HepG2 (cell line): ENCODE data around the gene TTLL7. TPM values are rescaled to one million over a fixed set of nuclear protein-coding genes. Genes with fewer than 3 reads are reported as not detected.

Experiments used
- ATAC-seq: fragments of 200-7000 bp; cut with Tn5 transposase; 3 replicates; pipeline ENCODE4 v1.9.1; 2020; ENCODE audit warnings: mild to moderate bottlenecking, moderate library complexity
- BruUV-seq: library from RNA; stranded (reverse); fragments of 400-500 nt; replicated peaks from 2 replicates; lab custom pipeline; 2021; lab: Mats Ljungman, UMichigan
- CTCF ChIA-PET: fragments of 300-600 bp; formaldehyde crosslinking; extraction: SDS; loops from one replicate; lab custom pipeline; 2021; ENCODE audit warnings: low total read pairs, inconsistent platforms, low intra/inter-chr PET ratio; lab: Yijun Ruan, JAX
- POLR2A ChIA-PET: fragments of 350-600 bp; sonication (Branson Sonifier 250); formaldehyde crosslinking; loops from one replicate; lab custom pipeline; 2020; ENCODE audit warnings: antibody characterized with exemption, inconsistent platforms; lab: Yijun Ruan, JAX
- DNase-seq: peaks from one replicate; pipeline ENCODE4 v3.0.0-alpha.2; 2015; ENCODE audit warnings: low spot score
- FAIRE-seq: peaks from 3 replicates; lab custom pipeline; 2011; peaks lifted over from hg19 to GRCh38; lab: Jason Lieb, UNC
- H2AFZ ChIP-seq: one replicate; pipeline ENCODE4 v1.6.1; 2011; ENCODE audit warnings: low read length, inconsistent platforms
- H3K27ac ChIP-seq: fragments of 300-600 bp; 3 replicates; pipeline ENCODE4 v1.8.0; 2011; ENCODE audit warnings: mixed run types, mild to moderate bottlenecking, mixed read lengths, low read length, inconsistent platforms; ENCODE audit not compliant: insufficient read depth; ENCODE audit errors: extremely low read length
- H3K27me3 ChIP-seq, 2 experiments: fragments of 200-600 bp in 1 of 2; 2 replicates in 1 of 2; 3 replicates in 1 of 2; pipeline versions ENCODE4 v1.6.0 to v1.8.0; 2011; ENCODE audit warnings: low read length in 2 of 2, mild to moderate bottlenecking in 2 of 2, moderate library complexity in 2 of 2, inconsistent platforms in 1 of 2; ENCODE audit not compliant: insufficient read depth in 2 of 2, control insufficient read depth in 1 of 2
- H3K36me3 ChIP-seq, 2 experiments: fragments of 200-600 bp in 1 of 2; replicated peaks in 1 of 2; 2 replicates in 1 of 2; 3 replicates in 1 of 2; pipeline versions ENCODE4 v1.5.1 to v1.8.0; 2011; ENCODE audit warnings: low read length in 2 of 2, inconsistent platforms in 1 of 2; ENCODE audit not compliant: insufficient read depth in 2 of 2, control insufficient read depth in 1 of 2
- H3K4me1 ChIP-seq: 2 replicates; pipeline ENCODE4 v1.5.1; 2012; ENCODE audit warnings: low read length, inconsistent platforms; ENCODE audit not compliant: insufficient read depth
- H3K4me2 ChIP-seq: 2 replicates; pipeline ENCODE4 v1.6.0; 2011; ENCODE audit warnings: low read depth, low read length, inconsistent platforms
- H3K4me3 ChIP-seq, 3 experiments: fragments of 200-600 bp in 1 of 3; sonication (generic), shearing (Covaris generic) in 1 of 3; replicated peaks in 1 of 3; 2 replicates each; pipeline ENCODE4 v1.5.1; 2011 to 2016; ENCODE audit warnings: low read length in 3 of 3, inconsistent platforms in 2 of 3, low read depth in 2 of 3, mild to moderate bottlenecking in 2 of 3, control low read depth in 1 of 3, mixed read lengths in 1 of 3; ENCODE audit not compliant: insufficient read depth in 1 of 3
- H3K79me2 ChIP-seq: one replicate; pipeline ENCODE4 v1.6.1; 2011; ENCODE audit warnings: low read length, inconsistent platforms; ENCODE audit not compliant: insufficient read depth
- H3K9ac ChIP-seq: 2 replicates; pipeline ENCODE4 v1.6.0; 2011; ENCODE audit warnings: mild to moderate bottlenecking, low read depth, low read length, inconsistent platforms; ENCODE audit not compliant: insufficient read depth
- H3K9me3 ChIP-seq: 2 replicates; pipeline ENCODE4 v1.5.1; 2012; ENCODE audit warnings: mild to moderate bottlenecking, low read length
- H4K20me1 ChIP-seq: 2 replicates; pipeline ENCODE4 v1.6.0; 2011; ENCODE audit warnings: inconsistent platforms, mild to moderate bottlenecking, low read length, moderate library complexity; ENCODE audit not compliant: insufficient read depth
- AKAP8 ChIP-seq: sonication (generic); formaldehyde crosslinking; IDR thresholded peaks from 2 replicates; pipeline ENCODE4 v1.5.1; 2020; ENCODE audit warnings: mild to moderate bottlenecking, missing genetic modification reagents
- CBX5 ChIP-seq: sonication (generic); formaldehyde crosslinking; IDR thresholded peaks from 2 replicates; pipeline ENCODE4 v1.4.0; 2020; ENCODE audit warnings: missing genetic modification reagents, borderline replicate concordance
- CERS6 ChIP-seq: sonication (generic); formaldehyde crosslinking; IDR thresholded peaks from 2 replicates; pipeline ENCODE4 v1.5.0; 2020; ENCODE audit warnings: missing genetic modification reagents
- HMGXB4 ChIP-seq, 2 experiments: sonication (generic) in 1 of 2; formaldehyde crosslinking in 1 of 2; IDR thresholded peaks; 2 replicates each; pipeline versions ENCODE4 v1.4.0 to v1.6.1; 2018 to 2020; ENCODE audit warnings: missing genetic modification reagents in 2 of 2, borderline replicate concordance in 1 of 2, low read depth in 1 of 2, mild to moderate bottlenecking in 1 of 2, missing biosample characterization in 1 of 2
- KDM1A ChIP-seq: IDR thresholded peaks from 2 replicates; pipeline ENCODE4 v1.6.1; 2016; ENCODE audit warnings: missing compliant biosample characterization
- NFIB ChIP-seq: sonication (generic); formaldehyde crosslinking; IDR thresholded peaks from 2 replicates; pipeline ENCODE4 v1.9.0; 2021; ENCODE audit warnings: missing genetic modification reagents, mild to moderate bottlenecking, borderline replicate concordance
- NR2C2 ChIP-seq: sonication (generic); formaldehyde crosslinking; IDR thresholded peaks from 2 replicates; pipeline ENCODE4 v1.4.0; 2020; ENCODE audit warnings: missing genetic modification reagents, mild to moderate bottlenecking, moderate library complexity, borderline replicate concordance
- REXO4 ChIP-seq: sonication (generic); formaldehyde crosslinking; IDR thresholded peaks from 2 replicates; pipeline ENCODE4 v1.8.0; 2022; ENCODE audit warnings: missing genetic modification reagents, mild to moderate bottlenecking, borderline replicate concordance
- RFX5 ChIP-seq: IDR thresholded peaks from 2 replicates; pipeline ENCODE4 v1.6.1; 2011; ENCODE audit warnings: low read depth, low read length, improper control_type of control experiment
- SP2 ChIP-seq: sonication (generic); formaldehyde crosslinking; IDR thresholded peaks from 2 replicates; pipeline ENCODE4 v1.5.1; 2020; ENCODE audit warnings: mild to moderate bottlenecking, missing genetic modification reagents
- ZNF260 ChIP-seq: sonication (generic); formaldehyde crosslinking; IDR thresholded peaks from 2 replicates; pipeline ENCODE4 v1.4.0; 2020; ENCODE audit warnings: missing genetic modification reagents, low read depth, mild to moderate bottlenecking, borderline replicate concordance
- ZNF747 ChIP-seq: sonication (generic); formaldehyde crosslinking; IDR thresholded peaks from 2 replicates; pipeline ENCODE4 v1.8.1; 2023; ENCODE audit warnings: missing genetic modification reagents, mild to moderate bottlenecking, borderline replicate concordance
- WGBS: methylation state at CpG from one replicate; pipeline ENCODE4 v1.1.6; 2017; ENCODE audit warnings: low lambda C conversion rate; 5-methylcytosine and 5-hydroxymethylcytosine counted together
- in situ Hi-C: cut with HindIII; loops from 2 replicates; pipeline ENCODE4 v1.10.0; 2017; ENCODE audit warnings: low pct_unique_long_range_greater_than_20kb; ENCODE audit not compliant: extremely low pct_ligation_motif_present
- intact Hi-C: fragments of 100-400 bp; cut with micrococcal nuclease; formaldehyde crosslinking; loops from one replicate; pipeline ENCODE4 v1.10.0; 2022; ENCODE audit not compliant: unreplicated experiment
- polyA plus RNA-seq, 8 experiments: library from polyadenylated mRNA; depleted of rRNA in 3 of 8; stranded (reverse) in 7 of 8; unstranded in 1 of 8; fragments of >200 nt; fragmentation: Illumina TruSeq in 4 of 8; extraction: Trizol in 4 of 8; gene quantifications; 2 replicates each; pipeline versions ENCODE4 v1.2.1 to v1.2.3, GENCODE V29; 2011 to 2016; ENCODE audit warnings: low read depth in 4 of 8, missing spikeins in 1 of 8, mixed read lengths in 1 of 8; ENCODE audit not compliant: insufficient read depth in 1 of 8
- total RNA-seq, 5 experiments: library from RNA; depleted of rRNA; stranded (reverse); fragments of >200 nt; fragmentation: Illumina TruSeq; extraction: Trizol; gene quantifications; 2 replicates each; pipeline ENCODE4 v1.2.3, GENCODE V29; 2016; ENCODE audit warnings: low read depth in 1 of 5
- TF ChIP-seq, protein P1 (sequence below): sonication (generic); formaldehyde crosslinking; IDR thresholded peaks from 2 replicates; pipeline ENCODE4 v1.4.0; 2020; ENCODE audit warnings: missing genetic modification reagents, borderline replicate concordance

Gene TTLL7
- total and polyA plus RNA-seq, 2 of the 13 experiments (the other 11 are each of a cell fraction or from before 2014, with no cell fraction given): 0.07 to 0.22 TPM

DNA sequence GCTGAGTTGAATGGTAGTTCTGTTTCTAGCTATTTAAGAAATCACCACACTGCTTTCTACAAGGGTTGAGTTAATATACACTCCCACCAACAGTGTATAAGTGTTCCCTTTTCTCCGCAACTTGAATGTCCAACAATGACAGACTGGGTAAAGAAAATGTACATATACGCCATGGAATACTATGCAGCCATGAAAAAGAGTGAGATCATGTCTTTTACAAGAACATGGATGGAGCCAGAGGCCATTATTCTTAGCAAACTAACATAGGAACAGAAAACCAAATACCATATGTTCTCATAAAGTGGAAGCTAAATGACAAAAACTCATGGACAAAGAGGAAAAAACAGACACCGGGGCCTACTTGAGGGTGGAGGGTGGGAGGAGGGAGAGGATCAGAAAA, 14.8 kb upstream of the TTLL7 start:
- BruUV-seq: no TSS peak
- Histone ChIP-seq H2AFZ (no peak overlapping the region), H3K27ac (no peak overlapping the region), H3K9me3 (no peaks in the 10 kb centered on the region), H3K4me2 (no peak overlapping the region), H3K36me3 (no peaks in the 10 kb centered on the region), H3K27me3 (no peaks in the 10 kb centered on the region), H3K4me1 (no peaks in the 10 kb centered on the region), H3K4me3 (no peak overlapping the region), H3K79me2 (no peaks in the 10 kb centered on the region), H4K20me1 (no peaks in the 10 kb centered on the region), H3K9ac (no peak overlapping the region)
- 64% methylated on average over 3 of the region's 3 CpGs for WGBS
- FAIRE-seq (no peak), ATAC-seq (no peak), DNase-seq (no peak)
- intact Hi-C loops (no loop called here), in situ Hi-C loops (no loop called here)
- TF ChIP-seq CBX5 (CRISPR knock-in tag) (no peak), KDM1A (no peak), AKAP8 (CRISPR knock-in tag) (no peak), ZNF260 (CRISPR knock-in tag) (no peak), SP2 (CRISPR knock-in tag) (no peak), NFIB (CRISPR knock-in tag) (no peak), RFX5 (no peak), REXO4 (CRISPR knock-in tag) (no peak), NR2C2 (CRISPR knock-in tag) (no peak)
- POLR2A ChIA-PET: no interaction called here
- CTCF ChIA-PET: no interaction called here

DNA sequence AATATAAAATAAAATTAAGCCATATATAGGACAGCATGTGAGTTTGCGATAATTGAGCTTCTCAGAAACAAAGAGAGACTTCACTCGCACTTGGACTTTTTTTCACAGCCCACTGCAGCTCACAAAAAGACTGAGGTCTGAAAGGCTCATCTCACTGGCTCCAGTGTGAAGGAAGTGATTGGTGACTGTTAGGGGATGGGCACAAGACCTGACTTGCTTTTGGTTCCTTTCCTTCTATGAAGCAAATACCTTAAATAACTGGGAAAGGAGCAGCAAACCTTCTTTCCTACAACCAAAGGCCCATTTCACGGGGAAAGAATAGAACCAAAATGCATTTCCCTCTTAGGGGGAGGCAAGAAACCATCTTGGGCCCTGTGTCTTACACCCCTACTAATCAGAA, 13.1 kb upstream of the TTLL7 start:
- Histone ChIP-seq H3K27ac (no peak overlapping the region), H3K9me3 (no peaks in the 10 kb centered on the region), H3K4me3 (no peak overlapping the region), H3K79me2 (no peaks in the 10 kb centered on the region), H3K36me3 (no peaks in the 10 kb centered on the region), H3K4me1 (no peaks in the 10 kb centered on the region), H3K9ac (no peak overlapping the region), H3K4me2 (no peak overlapping the region), H3K27me3 (no peaks in the 10 kb centered on the region), H2AFZ (no peak overlapping the region), H4K20me1 (no peaks in the 10 kb centered on the region)
- intact Hi-C loops (no loop called here), in situ Hi-C loops (no loop called here)
- CTCF ChIA-PET: no interaction called here
- ATAC-seq (no peak), FAIRE-seq (no peak), DNase-seq (no peak)
- POLR2A ChIA-PET: no interaction called here
- no TSS peak for BruUV-seq
- 49% methylated on average over 3 of the region's 3 CpGs for WGBS
- TF ChIP-seq HMGXB4 (CRISPR knock-in tag; IDR thresholded peaks at IDR 0.05; ENCODE audit: borderline replicate concordance in 1 of 2, low read depth in 1 of 2): no peak
- TF ChIP-seq, protein P1, sequence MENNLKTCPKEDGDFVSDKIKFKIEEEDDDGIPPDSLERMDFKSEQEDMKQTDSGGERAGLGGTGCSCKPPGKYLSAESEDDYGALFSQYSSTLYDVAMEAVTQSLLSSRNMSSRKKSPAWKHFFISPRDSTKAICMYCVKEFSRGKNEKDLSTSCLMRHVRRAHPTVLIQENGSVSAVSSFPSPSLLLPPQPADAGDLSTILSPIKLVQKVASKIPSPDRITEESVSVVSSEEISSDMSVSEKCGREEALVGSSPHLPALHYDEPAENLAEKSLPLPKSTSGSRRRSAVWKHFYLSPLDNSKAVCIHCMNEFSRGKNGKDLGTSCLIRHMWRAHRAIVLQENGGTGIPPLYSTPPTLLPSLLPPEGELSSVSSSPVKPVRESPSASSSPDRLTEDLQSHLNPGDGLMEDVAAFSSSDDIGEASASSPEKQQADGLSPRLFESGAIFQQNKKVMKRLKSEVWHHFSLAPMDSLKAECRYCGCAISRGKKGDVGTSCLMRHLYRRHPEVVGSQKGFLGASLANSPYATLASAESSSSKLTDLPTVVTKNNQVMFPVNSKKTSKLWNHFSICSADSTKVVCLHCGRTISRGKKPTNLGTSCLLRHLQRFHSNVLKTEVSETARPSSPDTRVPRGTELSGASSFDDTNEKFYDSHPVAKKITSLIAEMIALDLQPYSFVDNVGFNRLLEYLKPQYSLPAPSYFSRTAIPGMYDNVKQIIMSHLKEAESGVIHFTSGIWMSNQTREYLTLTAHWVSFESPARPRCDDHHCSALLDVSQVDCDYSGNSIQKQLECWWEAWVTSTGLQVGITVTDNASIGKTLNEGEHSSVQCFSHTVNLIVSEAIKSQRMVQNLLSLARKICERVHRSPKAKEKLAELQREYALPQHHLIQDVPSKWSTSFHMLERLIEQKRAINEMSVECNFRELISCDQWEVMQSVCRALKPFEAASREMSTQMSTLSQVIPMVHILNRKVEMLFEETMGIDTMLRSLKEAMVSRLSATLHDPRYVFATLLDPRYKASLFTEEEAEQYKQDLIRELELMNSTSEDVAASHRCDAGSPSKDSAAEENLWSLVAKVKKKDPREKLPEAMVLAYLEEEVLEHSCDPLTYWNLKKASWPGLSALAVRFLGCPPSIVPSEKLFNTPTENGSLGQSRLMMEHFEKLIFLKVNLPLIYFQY: no peak
- TF ChIP-seq ZNF747: no peak
- TF ChIP-seq CERS6: no peak
